Upper lobe of left lung (tissue), 4 donors: Measurements from ENCODE around the gene CYP2A7.
"Not testable (repeated sequence)": the region's sequence is repeated elsewhere in the genome, so short reads cannot be mapped to it uniquely, and the experiment has no call there.

ENCODE experiments used
- CTCF ChIP-seq, 6 experiments: fragments of 450-650 bp in 4 of 6; fragments of 200-600 bp in 2 of 6; sonication (generic) in 2 of 6; IDR thresholded peaks; one replicate each; pipeline ENCODE4 v1.5.1; 2016 to 2019; ENCODE audit warnings: antibody characterized with exemption in 6 of 6
- EP300 ChIP-seq, 4 donors: sonication (generic); formaldehyde crosslinking; IDR thresholded peaks; one replicate each; pipeline ENCODE4 v1.5.1; 2017; ENCODE audit warnings: antibody characterized with exemption in 4 of 4, control low read depth in 2 of 4
- POLR2AphosphoS5 ChIP-seq, 2 donors: sonication (generic); formaldehyde crosslinking; IDR thresholded peaks; one replicate each; pipeline ENCODE4 v1.5.1; 2017; ENCODE audit warnings: antibody characterized with exemption in 2 of 2

GRCh38 chr19:40850277-40850676, 31.8 kb downstream of the CYP2A7 start, which contains the start of gene CYP2A6:
- not testable (repeated sequence) for TF ChIP-seq CTCF, EP300, POLR2AphosphoS5 (IDR thresholded peaks at IDR 0.05)
